HG03442 (cell line): ENCODE measurements around the gene SLAIN2.

Experiments used
- ATAC-seq: cut with Tn5 transposase; IDR thresholded peaks from one replicate; pipeline ENCODE4 v1.9.1; 2021; ENCODE audit warnings: mild to moderate bottlenecking, moderate library complexity; ENCODE audit not compliant: unreplicated experiment

Gene SLAIN2

DNA sequence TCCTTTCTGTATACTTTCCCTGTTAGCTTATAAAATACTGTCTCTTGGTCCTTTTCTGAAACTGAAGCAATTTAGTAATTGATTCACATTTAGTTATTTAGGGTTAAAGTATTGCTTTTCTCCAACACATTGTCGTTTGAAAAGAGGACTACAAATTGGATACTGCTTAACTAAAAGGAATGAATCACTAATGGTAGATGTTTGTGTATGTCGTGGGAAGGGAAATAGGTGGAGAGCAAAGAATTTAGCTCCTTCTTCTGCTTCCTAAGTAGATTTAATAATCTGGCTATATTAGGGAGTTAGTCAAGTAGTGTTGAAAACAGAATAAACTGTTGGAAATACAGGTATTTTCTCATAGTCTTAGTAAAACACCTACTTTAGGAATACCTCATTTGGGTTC, 27.9 kb downstream of the SLAIN2 start:
- ATAC-seq = no peak

GRCh38 chr4:48369771-48370170, 28.4 kb downstream of the SLAIN2 start:
- ATAC-seq = no peak

DNA sequence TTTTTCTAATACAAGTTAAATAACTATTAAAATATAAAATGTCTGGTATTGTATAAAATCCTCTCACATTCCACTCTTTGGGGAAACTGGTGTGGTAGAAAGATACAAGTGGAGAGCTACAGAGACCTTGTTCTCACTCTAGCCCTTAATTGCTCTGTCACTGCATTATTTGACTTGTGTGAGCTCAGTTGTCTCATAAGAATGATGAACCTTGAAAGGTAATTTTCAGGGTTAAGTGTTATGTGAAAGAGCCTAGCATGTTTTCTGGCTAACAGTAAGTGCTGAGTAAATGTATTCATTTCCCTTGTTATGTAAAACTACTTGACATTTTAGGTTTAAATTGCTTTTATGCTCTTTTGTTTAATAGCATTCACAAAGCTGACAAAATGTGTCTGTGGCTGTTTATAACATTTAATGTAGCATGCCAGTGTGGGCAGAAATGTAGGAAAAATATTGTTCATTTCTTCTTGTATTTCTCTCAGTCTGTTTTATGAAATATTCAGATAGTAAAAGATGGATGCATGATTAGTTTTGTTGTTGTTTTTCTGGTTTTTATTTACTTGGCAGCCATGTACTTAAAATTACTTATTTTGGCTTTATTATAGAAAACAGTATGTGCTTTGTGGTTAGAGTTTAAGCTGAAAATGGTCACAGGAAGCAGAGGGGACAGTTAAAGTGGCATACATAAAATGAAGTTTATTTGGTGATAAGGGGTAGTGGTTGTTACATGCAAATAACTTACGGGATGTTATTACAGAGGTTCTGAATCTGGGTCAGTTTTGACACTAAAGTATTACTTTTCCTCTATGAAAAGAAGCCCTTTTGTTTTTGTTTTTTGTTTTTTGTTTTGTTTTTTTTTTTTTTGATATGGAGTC, 29.2 kb downstream of the SLAIN2 start:
- ATAC-seq = no peak

DNA sequence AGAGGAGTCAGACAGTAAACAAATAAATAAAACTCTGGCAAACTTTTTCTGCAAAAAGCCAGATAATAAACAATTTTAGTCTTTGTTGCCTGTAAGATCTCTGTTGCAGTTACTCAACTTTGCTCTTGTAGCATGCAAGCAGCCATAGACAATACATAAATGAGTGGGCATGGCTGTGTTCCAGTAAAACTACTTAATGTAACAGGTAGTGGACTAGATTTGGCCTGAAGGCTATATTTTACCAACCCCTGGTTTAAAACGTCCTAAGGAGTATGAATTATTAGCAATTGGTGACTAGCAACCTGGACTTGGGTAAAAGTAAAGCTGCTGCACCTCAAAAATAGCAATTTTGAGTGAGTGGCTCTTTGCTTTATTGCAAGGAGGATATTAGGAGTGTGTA, 30.9 kb downstream of the SLAIN2 start:
- no peak for ATAC-seq

GRCh38 chr4:48375651-48376304, 34.4 kb downstream of the SLAIN2 start:
- no peak for ATAC-seq

DNA sequence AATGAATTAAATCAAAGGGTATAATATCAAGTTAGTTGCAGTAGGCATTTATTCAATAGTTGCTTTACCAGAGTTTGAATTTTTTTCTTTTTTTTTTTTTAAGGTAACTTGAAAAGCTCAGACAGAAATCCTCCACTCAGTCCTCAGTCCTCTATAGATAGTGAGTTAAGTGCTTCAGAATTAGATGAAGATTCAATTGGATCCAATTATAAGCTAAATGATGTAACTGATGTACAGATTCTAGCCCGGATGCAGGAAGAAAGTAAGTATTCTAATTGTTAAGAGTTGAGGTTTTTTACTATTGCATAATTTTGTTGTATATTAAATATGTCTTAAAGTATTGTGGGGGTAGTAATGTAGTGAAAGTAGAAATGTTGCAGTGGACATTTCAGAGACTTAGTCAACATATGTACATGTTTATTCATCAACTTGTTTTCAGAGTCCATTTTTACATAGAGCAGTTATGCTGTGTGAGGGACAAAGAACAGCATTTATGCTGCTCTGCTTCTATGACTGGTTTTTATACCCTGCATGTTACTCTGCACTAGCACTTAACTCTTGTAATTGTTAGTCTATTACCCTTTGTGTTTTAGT, 38.4 kb downstream of the SLAIN2 start:
- no peak for ATAC-seq

DNA sequence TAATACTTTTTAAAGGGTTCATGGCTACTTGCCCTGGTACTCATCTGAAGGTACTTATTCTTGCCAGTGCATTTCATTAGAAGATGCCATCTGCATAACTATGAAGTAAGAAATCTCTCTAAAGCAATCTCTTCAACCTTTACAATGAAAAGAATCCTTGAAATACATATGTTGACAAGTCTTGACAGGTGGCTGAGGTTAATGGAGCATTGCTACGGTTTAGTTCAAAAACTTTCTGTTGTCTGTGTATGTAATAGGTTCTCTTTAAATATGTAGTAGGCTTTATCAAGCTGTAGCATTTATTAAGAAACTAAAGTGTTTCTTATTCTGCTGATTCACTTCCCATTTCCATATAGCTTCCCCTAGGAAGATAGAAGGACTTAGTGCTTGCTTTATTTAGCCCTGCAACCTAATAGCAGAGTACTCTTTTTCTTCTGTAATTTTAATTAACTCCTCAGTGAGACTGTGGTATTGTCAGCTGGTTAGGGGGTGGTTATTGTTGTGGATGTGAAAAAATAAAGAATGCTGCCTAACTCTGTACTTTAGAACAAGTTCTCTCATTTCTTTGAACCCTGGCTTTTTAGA, 39.3 kb downstream of the SLAIN2 start:
- ATAC-seq = no peak

DNA sequence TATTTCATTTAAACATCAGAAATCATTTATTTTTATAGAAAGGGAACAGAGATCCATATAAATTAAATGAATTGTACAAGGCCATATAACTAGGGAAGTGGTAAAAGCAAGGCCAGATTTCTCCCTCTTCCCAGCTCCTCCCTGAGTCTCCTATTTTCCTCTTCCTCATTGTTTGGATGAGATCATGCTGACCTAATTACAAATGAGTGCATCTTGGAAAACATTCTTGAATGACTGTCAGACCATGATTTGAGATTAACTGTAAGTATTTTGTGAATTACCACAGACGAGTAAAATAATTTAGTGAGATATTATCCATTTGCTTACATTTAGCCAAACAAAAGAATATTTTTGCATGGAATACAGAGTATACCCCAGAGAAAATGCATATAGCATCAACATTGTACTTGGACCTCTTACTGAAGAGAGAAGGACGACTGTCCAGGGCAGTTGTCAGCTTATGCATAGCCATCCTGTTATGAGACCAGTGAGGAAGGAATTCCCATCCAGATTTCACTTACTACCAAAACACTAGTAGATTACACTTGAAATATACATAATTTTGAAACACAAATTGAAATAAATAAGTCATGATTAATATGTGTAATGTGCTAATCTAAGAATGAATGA, 47.3 kb downstream of the SLAIN2 start:
- ATAC-seq = no peak

GRCh38 chr4:48396043-48396442, 54.7 kb downstream of the SLAIN2 start:
- no peak for ATAC-seq

DNA sequence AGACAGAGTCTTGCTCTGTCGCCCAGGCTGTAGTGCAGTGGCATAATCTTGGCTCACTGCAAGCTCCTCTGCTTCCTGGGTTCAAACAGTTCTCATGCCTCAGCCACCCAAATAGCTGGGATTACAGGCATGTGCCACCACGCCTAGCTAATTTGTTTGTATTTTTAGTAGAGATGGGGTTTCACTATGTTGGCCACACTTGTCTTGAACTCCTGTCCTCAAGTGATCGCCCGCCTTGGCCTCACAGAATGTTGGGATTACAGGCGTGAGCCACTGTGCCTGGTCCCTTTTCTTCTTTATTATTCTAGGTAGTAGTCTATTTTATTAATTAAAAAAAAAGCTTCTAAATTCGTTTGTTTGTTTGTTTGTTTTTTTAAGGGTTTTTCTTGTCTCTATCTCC, 59.1 kb downstream of the SLAIN2 start:
- no peak for ATAC-seq

DNA sequence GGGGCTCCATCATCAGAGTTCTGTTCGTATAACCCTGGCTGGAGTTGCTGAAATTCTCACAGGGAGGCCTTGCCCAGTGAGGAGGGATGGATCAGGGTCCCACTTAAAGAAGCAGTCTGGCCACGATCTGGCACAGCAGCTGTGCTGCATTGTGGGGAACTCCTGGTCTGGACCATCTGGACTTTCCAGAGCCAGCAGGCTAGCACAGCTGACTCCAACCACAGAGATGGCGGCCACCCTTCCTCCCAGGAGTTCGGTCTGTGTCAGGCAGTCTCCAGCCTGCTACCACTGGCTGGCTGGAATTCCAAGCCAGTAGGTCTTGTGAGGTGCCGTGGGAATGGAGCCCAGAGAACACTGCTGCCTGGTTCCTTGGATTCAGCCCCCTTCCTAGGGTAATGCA, 62.0 kb downstream of the SLAIN2 start:
- no peak for ATAC-seq

GRCh38 chr4:48403779-48404178, 62.5 kb downstream of the SLAIN2 start:
- ATAC-seq = no peak

- no peak for ATAC-seq
Measured at GRCh38 chr4:48405924-48406323, 64.6 kb downstream of the SLAIN2 start.

- no peak for ATAC-seq
Measured at GRCh38 chr4:48409203-48409602, 67.9 kb downstream of the SLAIN2 start.

GRCh38 chr4:48410812-48411211, 69.5 kb downstream of the SLAIN2 start:
- no peak for ATAC-seq

GRCh38 chr4:48420144-48420543, 78.8 kb downstream of the SLAIN2 start:
- no peak for ATAC-seq

DNA sequence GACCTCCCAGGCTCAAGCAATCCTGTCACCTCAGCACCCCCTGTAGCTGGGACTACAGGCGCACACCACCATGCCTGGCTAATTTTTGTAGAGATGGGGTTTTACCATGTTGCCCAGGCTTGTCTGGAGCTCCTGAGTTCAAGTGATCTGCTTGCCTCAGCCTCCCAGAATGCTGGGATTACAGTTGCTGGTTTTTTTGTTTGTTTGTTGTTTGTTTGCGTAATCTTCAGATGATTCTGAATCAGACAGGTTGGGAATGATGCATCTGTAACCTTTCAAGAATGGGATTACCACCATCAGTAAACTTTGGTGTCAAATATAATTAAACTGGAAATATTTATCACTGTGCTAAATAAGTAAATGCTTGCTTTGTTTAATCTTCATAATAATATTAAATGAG, 79.8 kb downstream of the SLAIN2 start:
- ATAC-seq = no peak

DNA sequence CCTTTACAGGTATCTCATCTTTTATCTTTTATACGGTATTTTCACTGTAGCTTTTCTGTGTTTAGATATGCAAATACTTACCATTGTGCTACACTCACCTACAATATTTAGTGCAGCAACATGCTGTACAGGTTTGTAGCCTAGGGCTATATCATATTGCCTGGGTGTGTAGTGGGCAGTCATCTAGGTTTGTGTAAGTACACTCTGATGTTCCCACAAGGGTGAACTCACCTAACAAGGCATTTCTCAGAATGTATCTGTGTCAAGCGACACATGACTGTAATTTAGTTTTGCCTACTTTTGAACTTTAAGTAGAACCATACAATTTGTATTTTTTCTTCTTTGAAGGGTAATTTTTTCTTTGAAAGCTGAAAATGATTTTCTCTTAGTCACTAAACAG, 87.6 kb downstream of the SLAIN2 start:
- ATAC-seq = no peak

DNA sequence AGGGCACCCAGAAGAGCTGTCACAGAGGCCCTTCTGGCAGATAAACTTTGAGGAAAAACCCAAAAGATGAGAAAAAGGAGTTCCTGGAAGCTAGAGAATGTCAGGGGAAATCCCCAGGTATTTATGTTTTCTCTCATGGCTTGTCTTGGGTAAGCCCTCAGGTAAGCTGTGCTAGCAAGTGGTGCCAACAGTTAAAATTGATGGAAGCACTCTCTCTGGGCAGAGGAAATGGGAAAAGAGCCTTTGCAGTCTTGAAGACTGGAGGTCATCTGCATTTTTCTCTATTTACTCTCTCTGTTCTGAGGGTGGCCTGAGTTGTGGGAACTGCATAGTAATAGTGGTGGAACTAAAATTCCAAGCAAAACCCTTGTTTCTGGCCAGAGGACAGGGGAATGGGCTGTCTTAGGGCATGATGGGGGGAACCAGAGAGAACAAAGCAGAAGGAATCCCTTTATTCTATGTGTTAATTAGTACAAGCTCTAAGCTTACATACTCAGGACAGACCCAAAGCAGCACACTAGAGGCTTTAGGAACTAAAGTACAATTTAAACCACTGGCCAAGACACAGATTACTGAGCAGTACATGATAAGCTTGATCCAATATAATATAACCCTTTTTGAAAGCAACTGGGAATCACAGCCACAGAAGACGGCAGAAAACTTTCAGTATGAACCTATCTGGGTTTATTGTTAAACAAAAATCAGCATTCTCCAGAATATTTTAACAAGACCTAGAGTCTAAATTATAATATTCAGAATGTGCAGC, 88.6 kb downstream of the SLAIN2 start:
- no peak for ATAC-seq

DNA sequence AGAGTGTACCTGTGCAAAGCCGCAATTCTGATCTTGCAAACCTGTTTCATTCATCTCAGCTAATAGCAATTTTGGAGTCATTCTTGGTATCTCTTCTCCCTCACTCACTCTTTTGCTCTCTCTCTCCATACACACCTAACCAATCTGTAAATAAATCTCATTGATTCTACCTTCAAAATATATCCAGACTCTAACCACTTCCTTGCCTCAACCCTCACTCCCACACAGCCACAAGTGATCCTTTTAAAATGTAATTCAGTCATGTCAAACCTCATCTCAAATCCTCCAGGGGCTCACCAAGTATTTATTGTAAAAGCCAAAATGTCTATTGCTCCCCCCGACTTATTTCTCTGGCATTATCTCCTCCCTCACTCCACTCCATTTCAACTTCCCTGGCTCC, 90.1 kb downstream of the SLAIN2 start:
- ATAC-seq = no peak

DNA sequence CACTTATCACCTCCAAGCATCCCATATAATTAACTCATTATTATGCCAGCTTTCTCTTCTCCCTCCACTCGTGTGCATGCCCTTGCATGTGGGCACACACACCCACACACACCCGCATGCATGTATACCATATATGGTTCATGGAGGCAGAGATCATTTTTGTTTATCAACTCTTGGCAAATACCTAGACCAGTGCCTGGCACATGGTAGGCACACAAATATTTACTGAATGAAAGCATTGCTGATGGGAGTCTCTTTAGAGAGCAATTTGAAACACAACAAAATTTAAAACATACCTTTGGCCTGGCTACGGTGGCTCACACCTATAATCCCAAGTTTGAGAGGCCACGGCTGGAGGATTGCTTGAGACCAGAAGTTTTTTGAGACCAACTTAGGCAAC, 90.7 kb downstream of the SLAIN2 start:
- ATAC-seq = no peak
